Neural progenitor cell (in vitro differentiated cells): ENCODE data around the gene KLC1.

Experiments
- EZH2 ChIP-seq: fragments of 200-600 bp; sonication (generic); IDR thresholded peaks from 2 replicates; pipeline ENCODE4 v1.6.1; 2017; ENCODE audit warnings: antibody characterized with exemption, mild to moderate bottlenecking, moderate library complexity
- EZH2phosphoT487 ChIP-seq: fragments of 200-600 bp; sonication (generic); IDR thresholded peaks from 2 replicates; pipeline ENCODE4 v1.6.1; 2017; ENCODE audit warnings: antibody characterized with exemption
- TF ChIP-seq, protein P1 (sequence below): fragments of 200-600 bp; sonication (generic); IDR thresholded peaks from 2 replicates; pipeline ENCODE4 v1.5.1; 2017; ENCODE audit warnings: antibody characterized with exemption, mild to moderate bottlenecking

DNA sequence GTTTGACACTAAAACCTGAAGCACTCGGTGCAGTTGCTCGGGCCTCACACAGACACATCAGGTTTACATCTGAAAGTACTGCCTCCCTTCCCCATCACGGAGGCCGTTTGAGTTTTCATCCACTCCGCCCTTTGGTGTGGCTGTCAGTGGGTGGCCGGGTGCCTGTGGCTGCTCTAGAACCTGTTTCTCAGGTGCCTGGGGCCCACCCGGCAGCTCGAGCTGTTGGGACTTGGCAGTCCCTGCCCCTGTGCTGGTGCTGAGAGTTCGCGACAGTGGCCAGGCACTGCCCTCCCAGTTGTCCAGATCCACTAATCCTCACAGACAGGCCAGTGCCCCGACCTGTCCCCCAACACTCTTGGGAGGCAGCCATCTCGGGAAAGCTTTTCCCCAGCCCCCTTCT is 63.9 kb downstream of the KLC1 start:
- TF ChIP-seq, protein P1, sequence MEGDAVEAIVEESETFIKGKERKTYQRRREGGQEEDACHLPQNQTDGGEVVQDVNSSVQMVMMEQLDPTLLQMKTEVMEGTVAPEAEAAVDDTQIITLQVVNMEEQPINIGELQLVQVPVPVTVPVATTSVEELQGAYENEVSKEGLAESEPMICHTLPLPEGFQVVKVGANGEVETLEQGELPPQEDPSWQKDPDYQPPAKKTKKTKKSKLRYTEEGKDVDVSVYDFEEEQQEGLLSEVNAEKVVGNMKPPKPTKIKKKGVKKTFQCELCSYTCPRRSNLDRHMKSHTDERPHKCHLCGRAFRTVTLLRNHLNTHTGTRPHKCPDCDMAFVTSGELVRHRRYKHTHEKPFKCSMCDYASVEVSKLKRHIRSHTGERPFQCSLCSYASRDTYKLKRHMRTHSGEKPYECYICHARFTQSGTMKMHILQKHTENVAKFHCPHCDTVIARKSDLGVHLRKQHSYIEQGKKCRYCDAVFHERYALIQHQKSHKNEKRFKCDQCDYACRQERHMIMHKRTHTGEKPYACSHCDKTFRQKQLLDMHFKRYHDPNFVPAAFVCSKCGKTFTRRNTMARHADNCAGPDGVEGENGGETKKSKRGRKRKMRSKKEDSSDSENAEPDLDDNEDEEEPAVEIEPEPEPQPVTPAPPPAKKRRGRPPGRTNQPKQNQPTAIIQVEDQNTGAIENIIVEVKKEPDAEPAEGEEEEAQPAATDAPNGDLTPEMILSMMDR, result no peak
- no peak for TF ChIP-seq EZH2
- TF ChIP-seq EZH2phosphoT487, result no peak
